GM18868 (cell line): ENCODE data around the gene GAN.

ENCODE experiments used
- ATAC-seq: cut with Tn5 transposase; IDR thresholded peaks from one replicate; pipeline ENCODE4 v1.9.1; 2021; ENCODE audit warnings: mild to moderate bottlenecking, moderate library complexity; ENCODE audit not compliant: unreplicated experiment

GAN gene, protein sequence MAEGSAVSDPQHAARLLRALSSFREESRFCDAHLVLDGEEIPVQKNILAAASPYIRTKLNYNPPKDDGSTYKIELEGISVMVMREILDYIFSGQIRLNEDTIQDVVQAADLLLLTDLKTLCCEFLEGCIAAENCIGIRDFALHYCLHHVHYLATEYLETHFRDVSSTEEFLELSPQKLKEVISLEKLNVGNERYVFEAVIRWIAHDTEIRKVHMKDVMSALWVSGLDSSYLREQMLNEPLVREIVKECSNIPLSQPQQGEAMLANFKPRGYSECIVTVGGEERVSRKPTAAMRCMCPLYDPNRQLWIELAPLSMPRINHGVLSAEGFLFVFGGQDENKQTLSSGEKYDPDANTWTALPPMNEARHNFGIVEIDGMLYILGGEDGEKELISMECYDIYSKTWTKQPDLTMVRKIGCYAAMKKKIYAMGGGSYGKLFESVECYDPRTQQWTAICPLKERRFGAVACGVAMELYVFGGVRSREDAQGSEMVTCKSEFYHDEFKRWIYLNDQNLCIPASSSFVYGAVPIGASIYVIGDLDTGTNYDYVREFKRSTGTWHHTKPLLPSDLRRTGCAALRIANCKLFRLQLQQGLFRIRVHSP

DNA sequence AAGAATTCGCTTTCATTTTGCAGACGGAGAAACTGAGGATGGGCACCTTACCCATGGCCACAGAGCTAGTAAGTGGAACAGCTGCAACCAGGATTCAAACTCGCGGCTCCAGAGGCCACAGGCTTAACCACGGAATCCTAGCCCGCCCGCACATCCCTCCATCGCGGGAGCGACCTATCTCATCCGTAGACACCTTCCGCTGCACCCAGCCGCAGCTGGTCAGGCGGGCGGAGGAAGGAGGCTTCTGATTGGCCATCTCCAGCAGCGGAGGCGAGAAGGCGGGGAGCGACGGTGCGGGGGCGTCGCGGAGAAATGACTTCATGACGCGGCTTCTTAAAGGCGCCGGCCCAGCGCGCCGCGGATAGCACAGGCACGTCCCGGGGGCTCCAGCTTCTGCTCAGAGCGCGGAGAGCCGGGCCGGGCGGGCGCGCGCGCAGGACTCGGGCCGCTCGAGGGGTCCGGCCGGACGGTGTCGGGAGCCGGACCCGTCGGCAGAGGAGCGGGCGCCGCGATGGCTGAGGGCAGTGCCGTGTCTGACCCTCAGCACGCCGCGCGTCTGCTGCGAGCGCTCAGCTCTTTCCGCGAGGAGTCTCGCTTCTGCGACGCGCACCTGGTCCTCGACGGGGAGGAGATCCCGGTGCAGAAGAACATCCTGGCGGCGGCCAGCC, at the start of gene GAN:
Gene GAN, plus strand, starts transcription at position 360 of the 668 bp plus-strand sequence. Its CDS starts 152 bp downstream, at position 512.
- peak; percentile 96 for ATAC-seq

DNA sequence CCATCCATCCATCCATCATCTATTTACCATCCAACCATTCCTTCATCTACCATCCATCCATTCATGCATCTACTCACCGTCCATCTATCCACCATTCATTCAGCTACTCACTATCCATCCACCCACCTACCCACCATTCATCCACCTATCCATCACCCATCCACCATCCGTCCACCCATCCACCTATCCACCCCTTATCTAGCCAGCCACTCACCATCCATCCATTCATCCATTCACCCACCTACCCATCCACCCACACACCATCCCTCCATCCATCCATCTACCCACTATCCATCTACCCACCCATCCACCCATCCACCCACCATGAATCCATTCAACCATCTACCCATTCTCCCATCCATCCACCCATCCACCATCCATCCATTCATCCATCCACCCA, 49.7 kb upstream of the GAN start:
- ATAC-seq = no peak

DNA sequence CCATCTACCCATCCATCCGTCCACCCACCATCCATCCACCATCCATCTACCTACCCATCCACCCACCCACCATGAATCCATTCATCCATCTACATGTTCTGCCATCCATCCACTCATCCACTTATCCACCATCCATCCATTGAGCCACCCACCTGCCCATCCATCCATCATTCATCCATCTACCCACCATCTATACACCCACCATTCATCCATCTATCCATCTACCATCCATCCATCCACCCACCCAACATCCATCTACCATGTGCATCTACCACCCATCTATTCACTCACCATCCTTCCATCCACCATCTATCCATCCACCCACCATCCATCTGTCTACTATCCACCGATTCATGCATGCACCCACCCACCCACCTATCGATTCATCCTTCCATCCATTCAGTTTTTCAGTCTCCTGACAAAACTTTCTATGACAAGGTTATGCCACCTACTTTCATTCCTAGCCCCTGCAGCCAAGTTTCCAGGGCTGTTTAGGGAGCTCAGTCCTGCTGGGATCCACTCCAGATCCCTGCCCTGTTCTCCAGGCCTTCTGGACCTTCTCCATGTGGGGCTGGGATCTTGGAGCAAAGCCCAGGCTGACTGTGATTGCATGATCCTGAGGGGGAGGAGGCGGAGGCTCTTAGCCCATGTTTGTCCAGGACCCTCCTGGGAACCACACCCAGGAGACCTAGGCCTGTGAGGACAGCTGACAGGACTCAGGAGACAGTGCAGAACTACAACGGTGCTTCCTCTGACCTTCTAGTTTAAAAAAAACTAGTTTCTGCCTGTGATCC, 48.9 kb upstream of the GAN start:
- no peak for ATAC-seq

DNA sequence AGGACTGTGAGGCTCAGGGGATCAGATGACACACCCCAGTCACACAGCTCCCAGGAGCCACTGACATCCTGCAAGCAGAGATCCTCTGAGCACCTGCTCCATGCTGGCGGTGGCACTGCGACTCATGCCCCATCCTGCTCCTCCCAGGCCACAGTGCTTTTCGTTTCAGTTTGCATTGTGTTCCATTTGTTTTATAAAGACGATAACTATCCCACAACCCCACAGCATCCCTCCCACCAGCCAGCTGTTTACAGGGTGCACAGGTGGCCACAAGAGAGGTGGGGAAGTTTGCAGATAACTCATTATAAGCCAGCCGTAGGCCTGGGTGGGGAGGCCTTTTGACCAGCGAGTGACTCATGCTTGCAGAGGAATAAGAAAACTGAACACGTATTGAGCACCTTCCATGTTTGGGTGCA, 48.1 kb upstream of the GAN start:
- no peak for ATAC-seq

DNA sequence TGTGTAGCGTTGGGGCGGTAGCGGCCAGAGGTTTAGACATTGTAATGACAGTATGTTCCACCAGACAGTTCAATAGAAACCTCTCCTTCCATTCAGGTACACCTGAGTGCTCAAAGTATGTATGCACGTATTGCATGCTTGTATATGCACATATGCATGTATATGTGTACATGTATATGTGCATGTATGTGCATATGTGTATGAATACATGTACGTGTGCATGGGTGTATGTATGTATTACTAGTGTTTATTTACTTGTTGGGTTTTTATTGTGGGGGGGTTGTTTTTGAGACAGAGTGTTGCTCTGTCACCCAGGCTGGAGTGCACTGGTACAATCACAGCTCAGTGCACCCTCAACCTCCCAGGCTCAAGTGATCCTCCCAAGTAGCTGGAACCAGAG, 46.3 kb upstream of the GAN start:
- ATAC-seq = no peak

DNA sequence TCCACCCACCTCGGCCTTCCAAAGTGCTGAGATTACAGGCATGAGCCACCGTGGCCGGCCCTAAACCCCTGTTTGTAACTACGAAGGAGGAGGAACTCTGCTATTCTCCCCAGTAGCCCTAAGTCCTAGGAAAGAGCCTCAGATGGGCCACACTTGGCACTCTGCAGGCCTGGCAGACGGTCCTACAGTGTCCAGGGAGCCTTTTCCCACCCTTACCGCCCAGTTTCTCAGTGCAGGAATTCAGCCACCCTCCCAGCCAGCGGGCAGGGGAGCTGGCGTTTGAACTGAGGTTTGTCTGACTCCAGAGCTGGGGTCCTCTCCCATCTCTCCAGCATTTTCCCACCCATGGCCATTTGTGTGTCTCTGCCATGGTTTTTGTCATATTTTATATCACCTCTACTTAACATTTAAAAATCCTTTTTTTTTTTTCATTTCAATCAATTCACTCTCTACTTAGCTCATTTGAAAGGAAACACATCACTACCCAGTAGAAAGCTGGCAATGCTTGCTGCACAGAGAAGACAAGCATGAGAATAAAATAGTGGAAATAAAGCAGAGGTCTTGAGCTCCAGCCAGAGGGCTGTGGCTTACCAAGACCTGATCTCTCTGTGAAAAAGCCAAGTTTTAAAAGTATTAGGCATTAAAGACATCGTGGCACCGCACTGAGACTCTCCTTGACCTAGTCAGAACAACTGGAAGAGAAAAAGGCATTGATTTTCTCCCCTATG, 41.4 kb upstream of the GAN start:
- no peak for ATAC-seq

DNA sequence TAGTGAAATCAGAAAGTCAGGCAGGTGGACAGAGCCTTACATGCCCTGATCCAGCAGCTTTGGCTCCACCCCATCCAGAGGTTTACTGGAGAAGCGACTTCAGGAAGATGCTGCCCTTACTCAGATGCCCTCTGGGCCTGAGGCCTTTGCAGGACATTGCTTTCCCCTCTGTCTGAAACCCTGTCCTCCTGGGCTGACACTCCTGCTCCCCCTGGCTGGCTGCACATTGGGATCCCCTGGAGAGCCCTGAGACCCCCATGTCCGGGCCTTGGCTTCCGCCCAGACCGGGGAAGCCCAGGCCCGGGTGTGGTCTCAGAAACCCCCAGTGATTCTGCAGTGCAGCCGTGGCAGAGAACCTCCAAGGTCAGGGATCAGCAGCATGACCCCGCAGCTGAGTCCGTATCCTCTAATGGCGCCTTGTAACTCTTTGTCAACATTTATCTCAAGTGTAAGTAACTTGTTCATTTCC, 39.7 kb upstream of the GAN start:
- no peak for ATAC-seq

DNA sequence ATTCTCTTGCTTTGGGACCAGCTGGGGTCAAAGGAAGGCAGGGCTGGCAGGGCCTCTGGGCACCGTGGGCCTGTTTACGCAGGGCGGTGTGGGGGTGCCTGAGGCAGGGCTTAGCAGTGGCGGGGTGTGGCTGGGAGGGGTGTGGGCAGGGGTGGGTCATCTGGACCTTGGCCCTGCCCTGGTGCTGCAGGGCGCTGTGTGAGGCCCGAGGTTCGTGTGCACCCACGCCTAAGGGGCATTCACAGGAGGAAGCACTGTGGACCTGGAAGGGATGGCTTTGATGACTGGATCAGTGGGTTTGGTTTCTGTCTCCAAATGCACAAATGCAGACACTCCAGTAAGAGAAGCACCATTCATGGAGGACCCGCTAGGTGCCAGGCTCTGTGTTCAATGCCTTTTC, 39.0 kb upstream of the GAN start:
- ATAC-seq = no peak

DNA sequence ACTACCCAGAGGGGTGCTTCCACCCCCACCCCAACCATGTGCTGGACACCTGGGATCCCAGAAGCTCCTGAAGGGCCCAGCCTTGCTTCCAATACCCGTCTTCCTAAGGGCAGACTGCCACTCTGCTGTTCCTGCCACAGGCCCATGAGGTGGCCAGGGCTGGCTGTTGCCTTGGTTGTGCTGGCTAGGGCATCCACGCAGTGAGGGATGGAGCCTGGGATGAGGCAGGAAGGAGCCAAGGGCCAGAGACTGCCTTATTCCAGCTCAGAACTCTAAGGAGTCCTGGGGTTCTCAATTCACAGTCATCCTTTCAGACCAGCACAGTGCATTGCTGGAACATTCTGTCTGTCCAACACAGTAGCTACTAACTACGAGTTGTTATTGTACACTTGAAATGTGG, 38.4 kb upstream of the GAN start:
- no peak for ATAC-seq

DNA sequence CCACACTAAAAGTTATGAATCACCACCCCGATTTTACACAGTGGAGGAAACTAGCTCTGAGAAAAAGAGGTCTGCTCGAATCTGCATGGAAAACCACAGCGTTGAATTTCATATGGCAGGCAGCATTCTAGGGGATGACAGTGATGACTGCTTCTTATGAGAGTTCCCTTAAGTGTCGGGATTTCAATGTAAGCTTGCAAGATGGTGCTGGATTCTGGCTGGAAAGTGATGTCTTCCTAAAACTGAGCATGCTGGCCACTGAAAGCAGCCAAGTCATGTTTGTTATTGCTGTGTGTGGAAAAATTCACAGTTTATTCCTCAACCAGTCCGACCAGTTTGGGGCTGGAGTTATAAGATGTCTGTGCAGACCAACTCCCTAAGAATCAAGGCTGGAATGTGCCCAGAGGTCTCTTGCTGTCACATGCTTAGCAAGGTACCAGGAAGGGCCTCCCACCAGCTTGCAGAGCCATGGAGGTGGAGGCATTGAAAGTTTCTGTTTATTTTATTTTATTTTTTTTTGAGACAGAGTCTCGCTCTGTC, 37.2 kb upstream of the GAN start:
- ATAC-seq = no peak

DNA sequence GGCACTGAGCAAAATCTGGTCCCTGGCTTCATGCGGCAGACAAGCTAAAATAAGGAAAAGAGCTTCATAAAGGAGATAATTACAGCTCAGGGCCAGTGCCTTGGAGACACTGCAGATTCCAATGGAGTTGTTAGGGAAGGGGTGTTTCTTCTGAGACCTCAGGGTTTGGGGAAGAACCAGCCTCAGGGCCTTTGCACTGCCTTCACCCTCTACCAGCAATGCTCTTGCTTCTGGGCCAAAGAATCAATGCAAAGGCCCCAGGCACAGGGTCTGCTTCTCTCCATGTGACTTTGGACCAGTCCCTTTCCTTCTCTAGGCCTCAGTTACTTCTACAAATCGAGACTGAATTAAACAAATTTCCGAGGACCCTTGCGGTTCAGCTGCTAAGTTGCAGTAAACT, 36.2 kb upstream of the GAN start:
- no peak for ATAC-seq

DNA sequence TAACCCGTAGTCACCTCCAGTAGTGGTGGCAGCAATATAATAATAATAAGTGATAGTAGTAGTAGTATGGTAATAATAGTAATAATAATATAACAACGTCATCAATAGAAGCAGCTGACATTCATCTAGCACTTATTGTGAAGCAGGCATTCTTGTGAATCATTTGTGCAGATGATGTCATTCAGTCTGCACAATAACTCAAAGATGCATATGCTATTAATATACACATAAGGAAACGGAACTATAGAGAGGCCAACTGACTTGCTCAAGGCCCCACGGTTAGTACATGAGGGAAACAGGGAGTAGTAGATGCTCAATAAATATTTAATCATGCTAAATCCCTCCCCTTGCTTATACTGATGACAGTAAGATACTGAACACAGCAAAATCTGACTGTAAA, 35.4 kb upstream of the GAN start:
- no peak for ATAC-seq

DNA sequence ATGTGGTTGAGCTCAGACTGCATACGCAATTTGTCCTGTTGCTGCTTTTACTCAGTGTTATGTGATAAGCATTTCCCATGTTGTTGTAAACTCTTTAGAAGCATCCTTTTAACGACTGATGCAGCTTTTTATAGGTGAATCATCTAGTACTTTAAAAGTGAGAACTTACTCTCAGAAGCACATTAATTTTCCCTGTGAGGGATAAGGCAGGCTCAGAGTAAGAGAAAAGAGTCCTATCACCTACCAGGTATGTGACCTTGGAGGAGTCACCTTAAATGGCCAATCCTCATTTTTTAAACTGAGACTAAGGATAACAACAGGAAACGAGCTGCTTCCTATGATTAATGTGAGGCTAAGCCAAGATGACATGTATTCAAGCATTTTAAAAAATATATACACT, 34.4 kb upstream of the GAN start:
- no peak for ATAC-seq

DNA sequence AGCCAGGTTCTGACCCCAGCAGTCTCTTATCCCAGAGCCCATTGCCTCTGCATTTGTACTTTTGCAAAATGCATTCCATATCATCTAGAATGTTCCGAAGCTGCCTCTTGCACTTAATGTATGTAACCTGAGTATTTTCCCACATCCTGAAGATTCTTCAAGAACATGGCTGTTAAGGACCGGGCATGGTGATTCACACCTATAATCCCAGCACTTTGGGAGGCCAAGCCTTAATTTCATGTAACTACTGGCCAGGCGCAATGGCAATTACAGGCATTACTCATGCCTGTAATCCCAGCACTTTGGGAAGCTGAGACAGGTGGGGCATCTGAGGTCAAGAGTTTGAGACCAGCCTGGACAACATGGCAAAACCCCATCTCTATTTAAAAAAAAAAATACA, 31.7 kb upstream of the GAN start:
- ATAC-seq = no peak

DNA sequence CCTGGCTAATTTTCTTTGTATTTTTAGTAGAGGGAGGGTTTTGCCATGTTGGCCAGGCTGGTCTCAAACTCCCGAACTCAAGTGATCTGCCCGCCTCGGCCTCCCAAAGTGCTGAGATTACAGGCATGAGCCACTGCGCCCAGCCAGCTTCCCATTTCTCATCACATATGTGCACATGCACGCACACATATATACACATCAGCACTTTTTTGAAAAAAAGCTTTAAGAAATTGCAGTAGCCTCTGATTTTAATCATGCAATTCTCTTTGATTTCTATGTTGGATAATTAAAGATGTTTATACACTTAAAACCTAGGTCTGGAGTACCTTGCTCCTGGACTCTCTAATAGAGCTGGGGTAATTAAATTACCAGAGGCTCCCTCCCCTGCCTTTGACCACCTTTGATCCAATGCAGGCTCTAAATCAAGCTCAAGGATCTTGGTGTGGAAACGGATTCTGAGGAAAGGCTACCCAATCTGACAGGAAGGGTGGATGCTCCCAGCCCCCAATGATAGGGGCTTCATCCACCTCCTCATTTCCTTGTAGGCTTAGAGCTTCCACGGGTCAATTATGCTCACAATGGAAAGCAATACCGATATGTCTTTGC, 29.7 kb upstream of the GAN start:
- no peak for ATAC-seq

DNA sequence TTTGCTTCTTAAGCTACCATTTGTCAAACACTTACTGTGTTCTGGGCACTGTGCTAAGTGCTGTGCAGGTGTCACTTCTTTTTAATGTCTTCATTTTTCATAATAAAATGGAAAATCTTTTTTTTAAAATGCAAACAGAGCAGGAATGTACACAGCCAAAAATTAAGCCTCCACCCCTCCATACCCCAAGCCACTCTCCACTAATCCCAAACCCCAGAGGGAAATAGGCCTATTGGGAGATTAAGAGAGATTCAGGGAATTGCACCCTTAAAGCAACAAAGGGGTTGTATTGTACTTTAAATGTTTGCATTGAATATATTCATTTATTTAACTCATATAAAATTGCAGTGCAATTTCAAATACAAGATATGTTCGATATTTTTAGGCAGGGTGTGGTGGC, 28.6 kb upstream of the GAN start:
- no peak for ATAC-seq

DNA sequence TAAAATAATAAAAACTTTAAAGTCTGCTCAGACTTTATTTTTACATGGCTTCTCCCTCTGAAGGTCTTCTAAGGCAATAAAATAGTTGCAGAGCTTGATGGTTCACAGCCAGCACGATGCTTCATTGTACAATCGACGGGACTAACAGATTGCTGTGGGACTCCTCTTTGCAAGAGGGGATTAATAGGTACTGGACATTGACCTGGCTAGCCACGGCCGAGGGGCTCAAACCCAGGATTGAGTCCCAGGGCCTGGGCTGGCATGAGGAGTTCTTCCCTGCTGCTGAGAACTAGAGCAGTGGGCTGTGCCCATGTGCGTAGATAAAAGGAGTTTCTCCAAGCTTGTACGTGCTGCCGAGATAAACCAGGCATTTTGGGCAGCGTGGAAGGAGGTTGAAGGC, 23.6 kb upstream of the GAN start:
- ATAC-seq = no peak

DNA sequence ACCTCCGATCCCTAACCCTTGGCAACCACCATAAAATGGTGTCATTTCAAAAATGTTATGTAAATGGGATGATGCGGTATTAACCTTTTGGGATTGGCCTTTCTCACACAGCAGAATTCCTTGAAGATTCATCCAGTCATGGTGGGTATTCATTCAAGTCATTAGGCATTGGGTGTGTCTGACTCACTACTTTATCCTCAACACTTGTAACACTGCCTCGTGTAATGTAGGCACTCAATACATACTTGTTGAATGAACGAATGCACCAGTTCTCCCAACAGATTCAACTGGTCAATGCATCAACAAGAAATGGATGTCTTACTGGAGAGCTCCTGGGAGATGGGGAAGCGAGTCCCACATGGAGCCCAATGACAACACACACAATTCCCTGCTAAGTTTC, 21.8 kb upstream of the GAN start:
- no peak for ATAC-seq

DNA sequence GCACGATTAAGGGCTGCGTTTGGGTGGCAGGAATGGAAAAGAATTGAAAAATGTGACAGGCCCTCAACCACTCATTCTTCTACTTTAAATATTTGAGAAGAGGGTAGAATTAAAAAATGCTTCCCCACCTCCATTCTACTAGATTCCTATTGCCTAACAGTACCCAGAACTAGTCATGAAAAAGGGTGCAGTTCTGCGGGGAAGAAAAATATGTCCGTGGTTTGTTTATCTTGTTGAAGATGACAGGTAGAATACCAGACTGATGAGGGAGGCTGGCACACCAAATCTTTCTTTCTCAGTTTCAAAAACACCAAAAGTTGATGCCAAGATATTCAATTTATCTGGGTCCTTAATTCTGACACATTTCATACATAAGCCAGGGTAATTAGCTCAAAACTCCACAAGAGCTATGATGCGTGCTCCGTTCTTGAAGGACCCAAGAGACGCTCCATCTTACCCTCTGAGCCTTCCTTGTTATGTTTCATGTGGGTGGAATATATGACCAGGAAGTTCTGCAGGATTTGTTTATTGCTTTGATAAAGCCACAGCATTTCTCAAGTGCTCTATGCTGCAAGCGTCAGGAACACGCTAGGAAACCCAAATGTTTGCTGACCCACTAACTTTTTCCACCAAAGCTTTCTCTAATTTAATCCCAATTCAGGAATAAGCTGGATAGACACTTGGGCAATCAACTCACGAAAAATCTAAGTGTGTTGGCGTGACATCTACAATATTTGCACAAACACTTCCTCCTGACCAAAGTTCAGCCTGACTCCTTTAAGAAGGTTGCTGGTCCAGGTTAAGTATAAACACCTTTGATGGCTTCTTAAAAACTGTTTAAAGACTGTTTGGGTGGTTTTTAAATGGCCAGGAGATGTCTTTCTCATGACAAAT, 20.6 kb upstream of the GAN start:
- ATAC-seq = no peak
